Activated T-cell treated with anti-CD3 and anti-CD28 coated beads, Interleukin-2, amount 50 U/mL, for 4 hours (primary cell): ENCODE results near the gene LPCAT1. TPM values are rescaled to one million over a fixed set of nuclear protein-coding genes. Genes with fewer than 3 reads are reported as not detected.

Experiments
- ATAC-seq, 2 donors: fragments of 200-7000 bp; cut with Tn5 transposase; one replicate each; pipeline ENCODE4 v1.10.0; 2021
- DNase-seq: peaks from one replicate; pipeline ENCODE4 v3.0.0-alpha.2; 2020
- H3K27me3 Mint-ChIP-seq: one replicate; pipeline ENCODE4 v1.8.0; 2021; ENCODE audit warnings: low read depth, mixed read lengths
- H3K36me3 Mint-ChIP-seq: one replicate; pipeline ENCODE4 v1.8.0; 2022; ENCODE audit warnings: mixed read lengths; ENCODE audit not compliant: insufficient read depth
- H3K4me1 Mint-ChIP-seq: one replicate; pipeline ENCODE4 v1.8.0; 2021; ENCODE audit warnings: low read depth, mixed read lengths
- H3K4me3 Mint-ChIP-seq: one replicate; pipeline ENCODE4 v1.8.0; 2021; ENCODE audit warnings: mild to moderate bottlenecking, moderate library complexity, mixed read lengths
- H3K9me3 Mint-ChIP-seq: one replicate; pipeline ENCODE4 v1.8.0; 2021; ENCODE audit warnings: mixed read lengths
- total RNA-seq, 3 donors: library from RNA; stranded (reverse); gene quantifications; one replicate each; pipeline ENCODE4 v1.2.1, GENCODE V29; 2021

Gene LPCAT1
- total RNA-seq, 3 donors from 2014 or later = 60.6 to 76.8 (median 65.7) TPM

DNA sequence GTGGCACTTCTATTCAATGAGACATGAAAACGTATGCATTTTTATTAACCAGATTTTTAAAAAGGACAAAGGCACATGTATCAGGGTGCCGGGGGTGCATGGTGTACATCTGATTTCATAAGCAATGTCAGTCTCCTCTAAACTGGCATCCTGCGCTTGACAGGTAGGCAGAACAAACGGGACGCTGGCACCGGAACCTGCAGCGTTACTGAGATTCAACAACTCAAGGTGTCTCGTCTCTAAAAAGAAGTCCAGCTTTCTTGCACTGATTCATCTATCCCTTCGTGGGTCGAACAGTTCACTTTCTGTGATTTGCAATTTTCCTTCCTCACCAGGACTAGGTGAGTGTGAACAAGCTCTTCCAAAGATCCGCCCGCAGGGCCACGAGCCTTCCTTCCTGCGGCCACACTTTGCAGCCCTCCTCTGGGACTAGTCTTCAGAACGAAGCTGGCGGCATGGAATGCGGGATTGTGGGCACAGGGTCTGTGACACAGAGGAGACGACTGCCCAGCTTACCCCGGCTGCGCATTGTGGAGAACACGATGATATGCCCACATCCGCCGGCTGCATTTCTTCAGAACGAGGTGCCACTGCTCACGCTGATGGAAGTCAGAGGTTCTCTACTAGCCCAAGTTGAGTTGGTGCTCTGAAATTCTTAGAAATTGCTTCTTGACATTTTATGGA is 85.7 kb downstream of the LPCAT1 start:
- Mint-ChIP-seq H3K36me3 (no peaks in the 10 kb centered on the region), H3K9me3 (peaks cover 12% of the 10 kb centered on the region), H3K27me3 (peaks cover 36% of the 10 kb centered on the region), H3K4me1 (no peaks in the 10 kb centered on the region), H3K4me3 (no peak overlapping the region)
- DNase-seq = no peak
- no peak for ATAC-seq

GRCh38 chr5:1437226-1437829 is 86.4 kb downstream of the LPCAT1 start:
- H3K4me1 Mint-ChIP-seq = no peaks in the 10 kb centered on the region
- ATAC-seq (no peak), DNase-seq (no peak)
- peaks cover 12% of the 10 kb centered on the region for H3K9me3 Mint-ChIP-seq
- H3K4me3 Mint-ChIP-seq = no peak overlapping the region
- H3K27me3 Mint-ChIP-seq = peaks cover 34% of the 10 kb centered on the region
- H3K36me3 Mint-ChIP-seq = no peaks in the 10 kb centered on the region

GRCh38 chr5:1436681-1437080 is 87.1 kb downstream of the LPCAT1 start:
- Mint-ChIP-seq H3K36me3 (no peaks in the 10 kb centered on the region), H3K9me3 (peaks cover 12% of the 10 kb centered on the region), H3K4me3 (no peak overlapping the region), H3K4me1 (no peaks in the 10 kb centered on the region), H3K27me3 (peaks cover 29% of the 10 kb centered on the region)
- ATAC-seq = no peak
- DNase-seq = no peak

GRCh38 chr5:1436036-1436435 is 87.7 kb downstream of the LPCAT1 start:
- DNase-seq (no peak), ATAC-seq (no peak)
- peaks cover 25% of the 10 kb centered on the region for H3K27me3 Mint-ChIP-seq
- peaks cover 12% of the 10 kb centered on the region for H3K9me3 Mint-ChIP-seq
- H3K36me3 Mint-ChIP-seq = no peaks in the 10 kb centered on the region
- H3K4me3 Mint-ChIP-seq = no peak overlapping the region
- H3K4me1 Mint-ChIP-seq = no peaks in the 10 kb centered on the region

DNA sequence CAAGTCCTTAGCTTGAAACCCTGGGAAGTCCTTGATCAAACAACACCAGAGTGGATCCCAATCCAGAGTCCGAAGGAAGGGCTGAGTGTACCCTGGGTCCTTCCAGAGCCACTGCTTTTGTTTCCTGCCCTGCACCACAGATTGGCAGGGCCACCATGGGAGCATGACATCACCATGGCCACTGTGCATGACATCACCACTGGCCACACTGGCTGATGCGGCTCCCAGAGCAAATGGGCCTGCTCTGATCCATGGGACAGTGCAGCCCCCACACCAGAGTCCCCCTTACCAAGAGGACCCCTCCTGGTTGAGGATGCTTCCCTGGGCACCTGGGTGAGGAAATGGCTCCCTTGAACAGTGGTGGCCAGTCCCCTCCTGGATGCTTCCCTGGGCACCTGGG is 88.4 kb downstream of the LPCAT1 start:
- no peak for ATAC-seq
- no peak for DNase-seq
- H3K9me3 Mint-ChIP-seq = peaks cover 7% of the 10 kb centered on the region

DNA sequence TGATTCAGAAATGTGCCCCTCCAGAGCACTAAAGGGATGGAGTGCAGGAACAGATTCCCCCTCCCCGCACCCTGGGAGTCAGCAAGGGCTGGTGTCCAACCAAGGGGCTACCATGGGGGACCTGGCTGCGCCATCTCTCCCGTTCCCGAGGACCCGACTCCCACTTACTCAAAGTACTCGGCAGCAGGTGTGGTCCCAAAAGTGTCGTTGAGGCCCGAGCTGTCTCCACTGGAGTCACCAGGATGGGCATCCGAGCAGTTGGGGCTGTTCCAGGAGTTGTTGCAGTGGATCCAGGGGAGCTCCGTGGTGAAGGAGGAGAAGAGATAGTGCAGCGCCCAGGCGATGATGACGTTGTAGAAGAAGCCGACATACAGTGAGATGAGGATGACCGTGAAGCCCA is 91.5 kb downstream of the LPCAT1 start:
- ATAC-seq = no peak
- H3K4me3 Mint-ChIP-seq = no peak overlapping the region
- H3K9me3 Mint-ChIP-seq = peaks cover 24% of the 10 kb centered on the region
- no peaks in the 10 kb centered on the region for H3K4me1 Mint-ChIP-seq
- H3K36me3 Mint-ChIP-seq = peaks cover 2% of the 10 kb centered on the region
- peaks cover 14% of the 10 kb centered on the region for H3K27me3 Mint-ChIP-seq
- no peak for DNase-seq

More for the DNA sequence above, 88.4 kb downstream of the LPCAT1 start:
- Mint-ChIP-seq H3K4me1 (no peaks in the 10 kb centered on the region), H3K27me3 (peaks cover 22% of the 10 kb centered on the region), H3K4me3 (no peak overlapping the region), H3K36me3 (no peaks in the 10 kb centered on the region)

GRCh38 chr5:1431896-1432295 is 91.9 kb downstream of the LPCAT1 start:
- peaks cover 27% of the 10 kb centered on the region for H3K9me3 Mint-ChIP-seq
- H3K4me3 Mint-ChIP-seq = no peak overlapping the region

GRCh38 chr5:1431021-1431811 is 92.5 kb downstream of the LPCAT1 start:
- ATAC-seq = no peak
- Mint-ChIP-seq H3K4me3 (no peak overlapping the region), H3K9me3 (peaks cover 31% of the 10 kb centered on the region), H3K4me1 (no peaks in the 10 kb centered on the region), H3K36me3 (peaks cover 2% of the 10 kb centered on the region), H3K27me3 (peaks cover 12% of the 10 kb centered on the region)
- DNase-seq = peak; percentile 3

More at GRCh38 chr5:1431896-1432295, 91.9 kb downstream of the LPCAT1 start:
- H3K4me1 Mint-ChIP-seq = no peaks in the 10 kb centered on the region
- ATAC-seq (no peak), DNase-seq (no peak)
- peaks cover 12% of the 10 kb centered on the region for H3K27me3 Mint-ChIP-seq
- H3K36me3 Mint-ChIP-seq = peaks cover 2% of the 10 kb centered on the region

DNA sequence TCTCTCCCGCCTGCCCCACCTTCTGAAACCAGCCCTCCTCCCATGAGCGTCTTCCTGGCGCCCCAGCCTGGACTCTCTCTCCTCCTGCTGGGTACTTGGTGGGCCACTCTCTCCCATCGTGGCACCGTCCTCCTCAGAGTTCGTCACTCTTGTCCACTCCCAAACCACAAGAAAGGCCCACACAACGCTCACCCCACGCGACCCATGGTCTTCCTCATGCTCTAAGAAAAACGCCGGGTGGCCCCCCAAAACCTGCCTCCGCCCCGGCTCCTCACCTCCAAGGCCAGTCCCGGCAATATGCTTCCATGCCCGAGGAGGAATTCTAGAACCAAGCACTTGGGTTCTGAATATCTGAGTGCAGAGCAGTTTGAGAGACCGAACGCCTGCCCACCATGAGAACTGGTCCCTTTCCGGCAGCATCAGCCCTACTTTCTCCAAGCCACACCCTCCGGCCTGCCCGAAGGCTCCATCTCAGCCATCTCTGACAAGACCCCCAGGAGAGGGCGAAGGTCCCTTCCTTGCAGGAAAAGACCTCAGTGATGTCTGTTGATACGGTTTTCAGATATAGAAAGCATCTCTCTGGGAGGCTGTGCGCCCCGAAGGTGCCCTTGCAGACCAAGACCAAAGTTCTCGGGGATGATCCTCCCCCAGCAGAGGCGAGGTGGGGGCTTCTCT is 93.5 kb downstream of the LPCAT1 start:
- Mint-ChIP-seq H3K27me3 (peaks cover 12% of the 10 kb centered on the region), H3K4me1 (no peaks in the 10 kb centered on the region), H3K9me3 (peaks cover 35% of the 10 kb centered on the region), H3K4me3 (no peak overlapping the region), H3K36me3 (peaks cover 2% of the 10 kb centered on the region)
- DNase-seq (peak; percentile 3), ATAC-seq (no peak)

DNA sequence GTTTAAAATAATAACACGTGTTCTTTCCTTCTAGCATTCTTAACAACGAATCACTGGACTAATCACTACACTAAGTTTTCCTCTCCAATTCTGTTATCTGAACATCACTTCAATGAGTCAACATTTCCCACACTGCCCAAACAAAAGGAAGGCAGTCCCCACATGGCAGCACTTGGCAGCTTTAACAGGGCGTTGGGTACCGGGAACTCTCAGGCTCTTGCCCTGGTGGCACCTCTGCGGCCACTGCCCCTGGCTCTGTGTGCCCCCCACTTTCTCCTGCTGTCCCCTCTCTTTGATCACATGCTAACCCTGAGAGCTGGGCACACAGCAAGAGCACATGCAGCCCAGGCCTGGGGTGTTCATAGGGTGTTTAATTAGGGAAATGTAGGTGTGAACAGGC is 94.3 kb downstream of the LPCAT1 start:
- peaks cover 35% of the 10 kb centered on the region for H3K9me3 Mint-ChIP-seq
- H3K36me3 Mint-ChIP-seq = peaks cover 2% of the 10 kb centered on the region

GRCh38 chr5:1429066-1429465 is 94.7 kb downstream of the LPCAT1 start:
- no peak overlapping the region for H3K4me3 Mint-ChIP-seq
- H3K27me3 Mint-ChIP-seq = peaks cover 16% of the 10 kb centered on the region
- no peaks in the 10 kb centered on the region for H3K4me1 Mint-ChIP-seq
- DNase-seq = no peak
- peaks cover 35% of the 10 kb centered on the region for H3K9me3 Mint-ChIP-seq
- ATAC-seq = no peak
- peaks cover 2% of the 10 kb centered on the region for H3K36me3 Mint-ChIP-seq

More for the DNA sequence above, 94.3 kb downstream of the LPCAT1 start:
- Mint-ChIP-seq H3K4me3 (no peak overlapping the region), H3K27me3 (peaks cover 13% of the 10 kb centered on the region), H3K4me1 (no peaks in the 10 kb centered on the region)
- ATAC-seq (no peak), DNase-seq (no peak)

DNA sequence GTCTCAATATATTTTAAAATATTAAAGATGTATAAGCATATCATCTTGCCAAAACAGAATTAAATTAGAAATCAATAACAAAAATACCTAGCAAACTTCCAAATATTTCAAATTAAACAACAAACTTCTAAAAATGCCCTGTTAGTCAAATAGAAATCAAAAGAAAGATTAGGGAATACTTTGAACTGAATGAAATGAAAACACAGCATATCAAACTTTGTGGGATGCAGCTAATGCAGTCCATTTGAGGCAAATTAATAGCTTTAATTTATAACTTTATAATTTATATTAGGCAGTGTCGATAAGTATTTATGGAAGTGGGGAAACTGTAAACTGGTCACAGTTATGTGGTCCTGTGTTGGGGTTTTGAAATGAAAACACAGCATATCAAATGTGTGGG is 95.7 kb downstream of the LPCAT1 start:
- H3K27me3 Mint-ChIP-seq = peaks cover 9% of the 10 kb centered on the region
- H3K9me3 Mint-ChIP-seq = peaks cover 35% of the 10 kb centered on the region

GRCh38 chr5:1424716-1425115 is 99.0 kb downstream of the LPCAT1 start:
- H3K4me3 Mint-ChIP-seq = no peak overlapping the region
- peaks cover 2% of the 10 kb centered on the region for H3K36me3 Mint-ChIP-seq
- peaks cover 7% of the 10 kb centered on the region for H3K27me3 Mint-ChIP-seq
- no peaks in the 10 kb centered on the region for H3K4me1 Mint-ChIP-seq
- H3K9me3 Mint-ChIP-seq = peaks cover 28% of the 10 kb centered on the region
- DNase-seq (no peak), ATAC-seq (no peak)

More for the DNA sequence above, 95.7 kb downstream of the LPCAT1 start:
- H3K4me1 Mint-ChIP-seq = no peaks in the 10 kb centered on the region
- ATAC-seq (no peak), DNase-seq (no peak)
- H3K4me3 Mint-ChIP-seq = no peak overlapping the region
- peaks cover 2% of the 10 kb centered on the region for H3K36me3 Mint-ChIP-seq

DNA sequence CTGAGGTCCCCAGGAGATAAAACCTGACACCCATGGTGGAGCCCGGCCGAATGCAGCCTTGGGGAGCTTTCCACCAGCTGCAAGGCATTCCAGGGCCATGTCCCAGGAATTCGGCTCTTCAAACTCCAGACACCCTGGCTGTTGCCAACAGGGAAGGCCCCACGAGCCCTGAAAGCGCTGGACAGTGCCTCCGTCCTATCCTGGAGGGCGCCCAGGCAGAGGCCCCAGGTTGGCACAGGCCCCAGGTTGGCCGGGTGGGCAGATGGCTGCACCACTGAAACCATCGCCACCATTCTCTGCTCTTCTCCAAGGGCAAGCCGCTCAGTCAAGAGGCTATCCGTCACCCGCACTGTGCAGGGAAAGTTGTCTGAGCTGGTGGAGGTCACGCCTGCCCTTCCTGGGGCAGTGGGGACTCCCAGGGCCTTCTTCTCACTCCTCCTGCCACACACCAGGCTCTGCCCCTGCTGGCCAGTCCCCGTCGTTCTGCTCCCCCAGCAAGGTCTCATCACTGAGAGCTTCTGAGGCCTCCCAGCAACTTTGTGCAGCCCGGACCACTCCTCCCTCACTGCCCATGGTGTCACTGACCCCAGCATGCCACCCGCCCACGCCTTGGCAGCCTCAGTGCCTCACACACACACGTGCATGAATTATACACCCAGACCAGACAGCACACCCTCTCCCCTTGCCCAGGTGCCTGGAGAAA is 99.7 kb downstream of the LPCAT1 start:
- DNase-seq (no peak), ATAC-seq (no peak)
- H3K9me3 Mint-ChIP-seq = peaks cover 22% of the 10 kb centered on the region

More for the DNA sequence above, 99.7 kb downstream of the LPCAT1 start:
- Mint-ChIP-seq H3K4me1 (no peaks in the 10 kb centered on the region), H3K4me3 (no peak overlapping the region), H3K27me3 (peaks cover 7% of the 10 kb centered on the region), H3K36me3 (no peaks in the 10 kb centered on the region)
